HCT116 (cell line): ENCODE measurements around the gene KIF26B. TPM values are rescaled to one million over a fixed set of nuclear protein-coding genes. Genes with fewer than 3 reads are reported as not detected.

Source experiments
- ATAC-seq: fragments of 200-7000 bp; cut with Tn5 transposase; 2 replicates; pipeline ENCODE4 v1.9.1; 2020; ENCODE audit warnings: mild to moderate bottlenecking, moderate library complexity
- BruUV-seq: library from RNA; stranded (reverse); fragments of 400-500 nt; replicated peaks from 2 replicates; lab custom pipeline; 2021; lab: Mats Ljungman, UMichigan
- CTCF ChIA-PET: fragments of 300-600 bp; sonication (Branson Sonifier 250); formaldehyde crosslinking; loops from one replicate; lab custom pipeline; 2021; ENCODE audit warnings: antibody characterized with exemption; lab: Charles Lee
- POLR2A ChIA-PET: fragments of 300-600, 350-600 bp; sonication (Branson Sonifier 250); formaldehyde crosslinking; loops from one replicate; lab custom pipeline; 2021; ENCODE audit warnings: antibody characterized with exemption; lab: Charles Lee
- RAD21 ChIA-PET, 2 experiments: fragments of 300-600 bp; sonication (Branson Sonifier 250); formaldehyde crosslinking; loops; one replicate each; lab custom pipeline; 2023; ENCODE audit warnings: low total read pairs in 2 of 2; ENCODE audit not compliant: uncharacterized antibody in 2 of 2, unreplicated experiment in 2 of 2, low non-redundant PET in 1 of 2; lab: Charles Lee
- DNase-seq: peaks from one replicate; pipeline ENCODE4 v3.0.0-alpha.2; 2010; ENCODE audit warnings: low read depth, low spot score
- H2AFZ ChIP-seq: fragments of 200-600 bp; shearing (Covaris generic), sonication (generic); 2 replicates; pipeline ENCODE4 v1.6.1; 2017; ENCODE audit warnings: low read depth, mixed run types, mixed read lengths, antibody characterized with exemption, low read length; ENCODE audit not compliant: poor library complexity, severe bottlenecking
- H3K27ac ChIP-seq: 2 replicates; pipeline ENCODE4 v1.5.1; 2012; ENCODE audit warnings: low read depth, low read length
- H3K27me3 ChIP-seq: fragments of 200-600 bp; sonication (generic); 2 replicates; pipeline ENCODE4 v1.6.1; 2016; ENCODE audit warnings: mixed run types, low read length, mixed read lengths; ENCODE audit not compliant: insufficient read depth
- H3K36me3 ChIP-seq, 2 experiments: fragments of 200-500 bp in 1 of 2; fragments of 200-600 bp in 1 of 2; sonication (Bioruptor generic) in 1 of 2; sonication (generic) in 1 of 2; 2 replicates each; pipeline versions ENCODE4 v1.5.1 to v1.6.1; 2014 to 2016; ENCODE audit warnings: low read length in 2 of 2, inconsistent platforms in 1 of 2, mixed read lengths in 1 of 2, mixed run types in 1 of 2; ENCODE audit not compliant: insufficient read depth in 2 of 2, control insufficient read depth in 1 of 2
- H3K4me1 ChIP-seq, 2 experiments: fragments of 200-600 bp in 1 of 2; sonication (generic) in 1 of 2; 2 replicates each; pipeline versions ENCODE4 v1.5.1 to v1.6.1; 2012 to 2017; ENCODE audit warnings: low read length in 2 of 2, inconsistent platforms in 1 of 2, mild to moderate bottlenecking in 1 of 2, mixed read lengths in 1 of 2, mixed run types in 1 of 2, moderate library complexity in 1 of 2; ENCODE audit not compliant: insufficient read depth in 2 of 2, control insufficient read depth in 1 of 2
- H3K4me2 ChIP-seq: fragments of 200-600 bp; sonication (generic); 2 replicates; pipeline ENCODE4 v1.6.1; 2017; ENCODE audit warnings: mixed run types, low read length, mixed read lengths
- H3K4me3 ChIP-seq, 2 experiments: fragments of 200-600 bp in 1 of 2; sonication (generic) in 1 of 2; replicated peaks in 1 of 2; 2 replicates each; pipeline ENCODE4 v1.5.1; 2011 to 2016; ENCODE audit warnings: low read length in 2 of 2, control low read depth in 1 of 2, low read depth in 1 of 2, mild to moderate bottlenecking in 1 of 2, mixed read lengths in 1 of 2, mixed run types in 1 of 2
- H3K79me2 ChIP-seq: fragments of 200-600 bp; sonication (generic); 2 replicates; pipeline ENCODE4 v1.6.1; 2017; ENCODE audit warnings: mild to moderate bottlenecking, mixed run types, low read length, moderate library complexity, mixed read lengths; ENCODE audit not compliant: insufficient read depth
- H3K9ac ChIP-seq: fragments of 200-600 bp; sonication (generic); 2 replicates; pipeline ENCODE4 v1.6.1; 2016; ENCODE audit warnings: low read length, mixed read lengths
- H3K9me2 ChIP-seq: fragments of 200-600 bp; sonication (generic), shearing (Covaris generic); 2 replicates; pipeline ENCODE4 v1.6.1; 2017; ENCODE audit warnings: mixed run types, mild to moderate bottlenecking, moderate library complexity; ENCODE audit not compliant: insufficient read depth
- H3K9me3 ChIP-seq, 2 experiments: fragments of 200-500 bp in 1 of 2; fragments of 200-600 bp in 1 of 2; sonication (Bioruptor generic) in 1 of 2; sonication (generic) in 1 of 2; 2 replicates each; pipeline ENCODE4 v1.6.1; 2014 to 2017; ENCODE audit warnings: low read length in 2 of 2, mixed read lengths in 2 of 2, inconsistent platforms in 1 of 2, low read depth in 1 of 2, mild to moderate bottlenecking in 1 of 2, mixed run types in 1 of 2, moderate library complexity in 1 of 2; ENCODE audit not compliant: control insufficient read depth in 1 of 2, insufficient read depth in 1 of 2
- H4K20me1 ChIP-seq: fragments of 200-600 bp; sonication (generic), shearing (Covaris generic); 2 replicates; pipeline ENCODE4 v1.6.1; 2017; ENCODE audit warnings: mixed run types, mild to moderate bottlenecking, moderate library complexity; ENCODE audit not compliant: insufficient read depth
- ATF3 ChIP-seq: IDR thresholded peaks from 2 replicates; pipeline ENCODE4 v1.6.1; 2012
- CEBPB ChIP-seq: IDR thresholded peaks from 2 replicates; pipeline ENCODE4 v1.6.1; 2012; ENCODE audit warnings: low read depth
- EGR1 ChIP-seq: IDR thresholded peaks from 2 replicates; pipeline ENCODE4 v1.6.1; 2012; ENCODE audit warnings: low read depth
- ELF1 ChIP-seq: IDR thresholded peaks from 2 replicates; pipeline ENCODE4 v1.6.1; 2012; ENCODE audit warnings: low read depth, borderline replicate concordance
- EZH2 ChIP-seq: fragments of 200-600 bp; sonication (generic); IDR thresholded peaks from 2 replicates; pipeline ENCODE4 v1.6.1; 2017; ENCODE audit warnings: antibody characterized with exemption, mixed run types
- EZH2phosphoT487 ChIP-seq: fragments of 200-600 bp; IDR thresholded peaks from 2 replicates; pipeline ENCODE4 v1.6.1; 2018; ENCODE audit warnings: antibody characterized with exemption, borderline replicate concordance
- MAX ChIP-seq: IDR thresholded peaks from 2 replicates; pipeline ENCODE4 v1.6.1; 2012
- POLR2A ChIP-seq: IDR thresholded peaks from 2 replicates; pipeline ENCODE4 v1.7.0; 2011; ENCODE audit warnings: borderline replicate concordance; ENCODE audit not compliant: insufficient read depth, insufficient read length; ENCODE audit errors: extremely low read depth
- POLR2AphosphoS5 ChIP-seq: IDR thresholded peaks from 2 replicates; pipeline ENCODE4 v1.6.1; 2011; ENCODE audit warnings: mild to moderate bottlenecking, low read depth, low read length, moderate library complexity
- RAD21 ChIP-seq: IDR thresholded peaks from 2 replicates; pipeline ENCODE4 v1.6.1; 2012; ENCODE audit warnings: low read depth, mild to moderate bottlenecking
- SIN3A ChIP-seq: IDR thresholded peaks from 2 replicates; pipeline ENCODE4 v1.6.1; 2012; ENCODE audit warnings: low read depth
- SP1 ChIP-seq: IDR thresholded peaks from 2 replicates; pipeline ENCODE4 v1.6.1; 2012; ENCODE audit warnings: low read depth
- SRF ChIP-seq: IDR thresholded peaks from 2 replicates; pipeline ENCODE4 v1.6.1; 2012; ENCODE audit warnings: low read depth
- TCF7L2 ChIP-seq: IDR thresholded peaks from 2 replicates; pipeline ENCODE4 v1.7.0; 2011; ENCODE audit warnings: borderline replicate concordance, inconsistent platforms; ENCODE audit not compliant: insufficient read depth, insufficient read length; ENCODE audit errors: extremely low read depth
- YY1 ChIP-seq: IDR thresholded peaks from 2 replicates; pipeline ENCODE4 v1.6.1; 2011; ENCODE audit warnings: low read length, low read depth, moderate library complexity, mild to moderate bottlenecking; ENCODE audit not compliant: insufficient replicate concordance; ENCODE audit errors: extremely low read depth
- ZBTB33 ChIP-seq: IDR thresholded peaks from 2 replicates; pipeline ENCODE4 v1.6.1; 2011; ENCODE audit warnings: mild to moderate bottlenecking, low read length, moderate library complexity; ENCODE audit not compliant: insufficient replicate concordance; ENCODE audit errors: extremely low read depth
- ZNF274 ChIP-seq: fragments of 200-500 bp; sonication (Bioruptor generic); IDR thresholded peaks from 2 replicates; pipeline ENCODE4 v1.6.1; 2014; ENCODE audit warnings: mild to moderate bottlenecking, low read depth, low read length, inconsistent platforms
- intact Hi-C: fragments of 100-400 bp; cut with micrococcal nuclease; formaldehyde crosslinking; loops from 2 replicates; pipeline ENCODE4 v1.10.0; 2022
- total RNA-seq: library from RNA; stranded (reverse); gene quantifications from one replicate; pipeline ENCODE4 v1.2.1, GENCODE V29; 2021; ENCODE audit not compliant: unreplicated experiment

Gene KIF26B
- total RNA-seq, 1 experiment from 2014 or later, result 0.49 TPM

DNA sequence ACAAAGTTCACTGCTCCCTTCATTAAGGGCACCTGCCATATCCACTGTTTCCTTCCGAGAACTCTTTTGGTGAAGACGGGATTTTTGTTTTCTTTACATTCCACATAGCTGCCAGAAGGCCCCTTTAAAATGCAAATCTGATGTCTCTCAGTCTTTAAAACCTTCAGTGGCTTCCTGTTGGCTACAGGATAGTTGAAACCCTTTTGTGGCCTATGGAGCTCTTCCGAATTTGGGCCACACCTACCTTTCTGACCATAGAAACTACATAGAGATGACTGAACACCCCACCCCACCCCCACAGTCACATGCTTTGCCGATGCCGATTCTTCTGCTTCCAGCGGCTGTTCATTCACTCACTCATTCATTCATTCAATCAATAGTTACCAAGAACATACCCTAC, 502.6 kb downstream of the KIF26B start (continued):
- TF ChIP-seq ZBTB33 (no peak), ATF3 (no peak), SIN3A (no peak), POLR2A (no peak), TCF7L2 (no peak), SP1 (no peak)
- TF ChIP-seq, all 23 proteins: peak for 0

DNA sequence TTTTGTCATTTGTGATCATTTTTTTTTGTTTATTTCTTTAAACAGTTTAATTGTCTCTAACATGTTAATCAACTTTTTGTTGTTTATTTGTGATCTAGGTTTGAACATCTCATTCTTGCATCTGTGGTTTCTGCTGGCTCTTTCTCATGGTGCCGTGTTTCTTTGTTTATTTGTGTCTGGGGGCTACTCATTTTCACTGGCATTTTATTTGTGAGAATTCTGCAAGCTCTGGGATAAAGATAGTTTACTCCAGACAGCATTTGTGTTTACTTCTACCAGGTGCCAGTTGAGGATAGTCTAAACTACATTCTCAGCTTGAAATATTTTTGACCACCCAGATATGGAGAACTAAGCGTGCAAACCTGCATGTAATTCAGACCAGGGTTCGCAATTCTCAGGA, 508.6 kb downstream of the KIF26B start:
- Histone ChIP-seq H4K20me1 (no peaks in the 10 kb centered on the region), H3K9ac (no peak overlapping the region), H3K4me3 (no peak overlapping the region)
- TF ChIP-seq ELF1, result no peak
- no peak for TF ChIP-seq MAX
- TF ChIP-seq YY1, result no peak
- TF ChIP-seq ATF3, result no peak
- no peak for TF ChIP-seq EZH2
- TF ChIP-seq EGR1, result no peak
- no peak for TF ChIP-seq ZNF274
- no peak for TF ChIP-seq CEBPB
- TF ChIP-seq ZBTB33, result no peak
- TF ChIP-seq RAD21, result no peak
- TF ChIP-seq POLR2AphosphoS5, result no peak
- no peak for TF ChIP-seq SRF
- TF ChIP-seq EZH2phosphoT487, result no peak
- TF ChIP-seq SP1, result no peak
- TF ChIP-seq, all 23 proteins: peak for 0
- H3K27me3 ChIP-seq, result no peaks in the 10 kb centered on the region
- CTCF ChIA-PET, result no interaction called here
- H3K9me2 ChIP-seq, result no peaks in the 10 kb centered on the region
- intact Hi-C loops, result no loop called here
- ATAC-seq, result no peak
- RAD21 ChIA-PET, result no interaction called here
- no peaks in the 10 kb centered on the region for H3K9me3 ChIP-seq
- no peak for DNase-seq
- BruUV-seq, result no TSS peak
- H2AFZ ChIP-seq, result no peak overlapping the region
- POLR2A ChIA-PET, result no interaction called here
- no peak overlapping the region for H3K27ac ChIP-seq
- H3K4me1 ChIP-seq, result no peaks in the 10 kb centered on the region
- H3K79me2 ChIP-seq, result no peaks in the 10 kb centered on the region
- no peak overlapping the region for H3K4me2 ChIP-seq
- H3K36me3 ChIP-seq, result no peaks in the 10 kb centered on the region
